Left renal cortex interstitium (tissue), 4 donors: ENCODE measurements around the gene MFSD6. TPM values are rescaled to one million over a fixed set of nuclear protein-coding genes. Genes with fewer than 3 reads are reported as not detected.

Experiments used
- DNase-seq, 4 donors: peaks; one replicate each; pipeline ENCODE4 v3.0.0-alpha.2; 2013; ENCODE audit warnings: low read depth in 4 of 4, low spot score in 2 of 4, missing footprints in 1 of 4
- polyA plus RNA-seq, 4 donors: library from polyadenylated mRNA; unstranded; fragments of 120-200 nt; gene quantifications; one replicate each; pipeline ENCODE4 v1.2.1, GENCODE V29; 2013; ENCODE audit not compliant: insufficient read length in 4 of 4

The MFSD6 gene
- polyA plus RNA-seq, 4 donors = 13.2 to 17.2 (median 13.7) TPM

- no peak for DNase-seq
These were observed 118.1 kb downstream of the MFSD6 start for GRCh38 chr2:190526105-190526750.

GRCh38 chr2:190527214-190527613 is 119.1 kb downstream of the MFSD6 start:
- DNase-seq = no peak

GRCh38 chr2:190527918-190528317 is 119.8 kb downstream of the MFSD6 start:
- DNase-seq = no peak

GRCh38 chr2:190528521-190529001 is 120.4 kb downstream of the MFSD6 start:
- DNase-seq = no peak

GRCh38 chr2:190529486-190530247 is 121.5 kb downstream of the MFSD6 start:
- DNase-seq = no peak

- no peak for DNase-seq
These were observed 122.2 kb downstream of the MFSD6 start for GRCh38 chr2:190530248-190530900.

- DNase-seq = no peak
These were observed 124.4 kb downstream of the MFSD6 start for GRCh38 chr2:190532581-190532980.

GRCh38 chr2:190533175-190533967 is 125.2 kb downstream of the MFSD6 start:
- DNase-seq = no peak

- DNase-seq = no peak
These were observed 125.8 kb downstream of the MFSD6 start for GRCh38 chr2:190533968-190534309.

- DNase-seq = peak in 3 of 4 donors; percentile 51 to 65 (median 64)
These were observed 126.4 kb downstream of the MFSD6 start, which contains the start of gene NEMP2 for GRCh38 chr2:190534310-190535120. Gene NEMP2, minus strand, starts transcription at chr2:190534722. Its CDS starts 67 bp downstream, at chr2:190534655.

GRCh38 chr2:190535121-190535439 is 126.9 kb downstream of the MFSD6 start:
- DNase-seq = no peak

- no peak for DNase-seq
These were observed 127.4 kb downstream of the MFSD6 start for GRCh38 chr2:190535586-190535985.

- no peak for DNase-seq
These were observed 129.6 kb downstream of the MFSD6 start for GRCh38 chr2:190537765-190538164.

GRCh38 chr2:190538201-190538600 is 130.0 kb downstream of the MFSD6 start:
- DNase-seq = no peak

GRCh38 chr2:190540048-190540447 is 131.9 kb downstream of the MFSD6 start:
- no peak for DNase-seq

- DNase-seq = no peak
These were observed 136.9 kb downstream of the MFSD6 start for GRCh38 chr2:190545093-190545492.

- no peak for DNase-seq
These were observed 137.6 kb downstream of the MFSD6 start for GRCh38 chr2:190545555-190546385.

- DNase-seq = no peak
These were observed 138.6 kb downstream of the MFSD6 start for GRCh38 chr2:190546734-190547133.

GRCh38 chr2:190547886-190548285 is 139.7 kb downstream of the MFSD6 start:
- no peak for DNase-seq
